Esophagus muscularis mucosa (tissue), 4 donors: Measurements from ENCODE around the gene EPHB1. TPM values are rescaled to one million over a fixed set of nuclear protein-coding genes. Genes with fewer than 3 reads are reported as not detected.

Experiments used
- DNase-seq: peaks from one replicate; pipeline ENCODE4 v3.0.0-alpha.2; 2017; ENCODE audit errors: extremely low spot score
- H3K27ac ChIP-seq, 4 donors: fragments of 200-600 bp; sonication (generic); replicated peaks in 1 of 4; 1 replicate in 3 of 4; 2 replicates in 1 of 4; pipeline ENCODE4 v1.5.1; 2016 to 2019; ENCODE audit warnings: mild to moderate bottlenecking in 1 of 4
- H3K27me3 ChIP-seq, 4 donors: fragments of 200-600 bp; sonication (generic); one replicate each; pipeline versions ENCODE4 v1.5.1 to v1.6.0; 2016 to 2019
- H3K36me3 ChIP-seq, 4 donors: fragments of 200-600 bp; sonication (generic); one replicate each; pipeline ENCODE4 v1.5.1; 2016 to 2019
- H3K4me1 ChIP-seq, 4 donors: fragments of 200-600 bp; sonication (generic); one replicate each; pipeline ENCODE4 v1.5.1; 2016 to 2019
- H3K4me3 ChIP-seq, 4 donors: fragments of 200-600 bp; sonication (generic); 1 replicate in 2 of 4; 2 replicates in 2 of 4; pipeline ENCODE4 v1.5.1; 2016 to 2019; ENCODE audit warnings: mild to moderate bottlenecking in 4 of 4, moderate library complexity in 1 of 4
- H3K9me3 ChIP-seq, 4 donors: fragments of 200-600 bp; sonication (generic); 1 replicate in 3 of 4; 2 replicates in 1 of 4; pipeline ENCODE4 v1.5.1; 2016 to 2019
- CTCF ChIP-seq, 3 experiments: fragments of 200-600 bp in 2 of 3; fragments of 450-650 bp in 1 of 3; sonication (generic) in 2 of 3; IDR thresholded peaks; one replicate each; pipeline ENCODE4 v1.5.1; 2017 to 2019; ENCODE audit warnings: antibody characterized with exemption in 3 of 3, mild to moderate bottlenecking in 2 of 3, moderate library complexity in 1 of 3
- EP300 ChIP-seq: sonication (generic); formaldehyde crosslinking; IDR thresholded peaks from one replicate; pipeline ENCODE4 v1.6.1; 2017; ENCODE audit warnings: antibody characterized with exemption
- POLR2A ChIP-seq: fragments of 450-650 bp; IDR thresholded peaks from one replicate; pipeline ENCODE4 v1.6.1; 2017; ENCODE audit warnings: antibody characterized with exemption, moderate library complexity, mild to moderate bottlenecking, low read depth
- POLR2AphosphoS5 ChIP-seq, 2 donors: sonication (generic); formaldehyde crosslinking; IDR thresholded peaks; one replicate each; pipeline ENCODE4 v1.6.1; 2017; ENCODE audit warnings: antibody characterized with exemption in 2 of 2
- WGBS: methylation state at CpG from one replicate; pipeline ENCODE4 v1.1.5; 2018; 5-methylcytosine and 5-hydroxymethylcytosine counted together
- intact Hi-C: fragments of 100-400 bp; cut with DNase I; formaldehyde crosslinking; loops from one replicate; pipeline ENCODE4 v1.15.1; 2023
- total RNA-seq, 4 donors: library from RNA; depleted of rRNA; stranded (reverse); fragments of >200 nt; gene quantifications; one replicate each; pipeline versions ENCODE4 v1.1.0 to v1.2.1, GENCODE V29; 2016

The EPHB1 gene
- total RNA-seq, 4 donors from 2014 or later = under 0.01 to 6.1 (median 2.8) TPM

- Histone ChIP-seq H3K27me3 (no peaks in the 10 kb centered on the region), H3K27ac (no peak overlapping the region), H3K9me3 (peaks cover 0 to 10% (median 5%) of the 10 kb centered on the region in 4 donors), H3K4me3 (no peak overlapping the region), H3K4me1 (no peaks in the 10 kb centered on the region), H3K36me3 (no peaks in the 10 kb centered on the region)
- no peak for DNase-seq
- intact Hi-C loops = no loop called here
- 89% methylated on average over 5 of the region's 5 CpGs for WGBS
- no peak for TF ChIP-seq POLR2A
- no peak for TF ChIP-seq CTCF (IDR thresholded peaks at IDR 0.05)
- no peak for TF ChIP-seq EP300
- no peak for TF ChIP-seq POLR2AphosphoS5 (IDR thresholded peaks at IDR 0.05)
Measured at GRCh38 chr3:134896141-134896540, 101.1 kb downstream of the EPHB1 start.

- Histone ChIP-seq H3K36me3 (no peaks in the 10 kb centered on the region), H3K4me1 (no peaks in the 10 kb centered on the region), H3K9me3 (peaks cover 0 to 5% (median 2%) of the 10 kb centered on the region in 4 donors), H3K4me3 (no peak overlapping the region), H3K27ac (no peak overlapping the region), H3K27me3 (no peaks in the 10 kb centered on the region)
- WGBS = 100% methylated on average over 2 of the region's 8 CpGs
- TF ChIP-seq POLR2A (no peak), CTCF (IDR thresholded peaks at IDR 0.05) (no peak), EP300 (no peak), POLR2AphosphoS5 (IDR thresholded peaks at IDR 0.05) (no peak)
- intact Hi-C loops = no loop called here
- DNase-seq = no peak
Measured at GRCh38 chr3:134896696-134897095, 101.6 kb downstream of the EPHB1 start.

- H3K4me1 ChIP-seq = no peaks in the 10 kb centered on the region
- TF ChIP-seq CTCF (IDR thresholded peaks at IDR 0.05) = no peak
- no peak for TF ChIP-seq POLR2AphosphoS5 (IDR thresholded peaks at IDR 0.05)
- no peak for TF ChIP-seq EP300
- TF ChIP-seq POLR2A = no peak
- H3K4me3 ChIP-seq = no peak overlapping the region
- H3K9me3 ChIP-seq = no peaks in the 10 kb centered on the region
- WGBS = 86% methylated on average over 10 of the region's 10 CpGs
- DNase-seq = no peak
- intact Hi-C loops = no loop called here
- no peaks in the 10 kb centered on the region for H3K27me3 ChIP-seq
- no peaks in the 10 kb centered on the region for H3K36me3 ChIP-seq
- no peak overlapping the region for H3K27ac ChIP-seq
Measured at GRCh38 chr3:134897391-134898141, 102.5 kb downstream of the EPHB1 start.

- Histone ChIP-seq H3K4me3 (no peak overlapping the region), H3K4me1 (no peaks in the 10 kb centered on the region), H3K27me3 (no peaks in the 10 kb centered on the region), H3K27ac (no peak overlapping the region), H3K9me3 (no peaks in the 10 kb centered on the region), H3K36me3 (no peaks in the 10 kb centered on the region)
- WGBS = 88% methylated on average over 6 of the region's 7 CpGs
- no peak for DNase-seq
- TF ChIP-seq CTCF (IDR thresholded peaks at IDR 0.05) (no peak), EP300 (no peak), POLR2A (no peak), POLR2AphosphoS5 (IDR thresholded peaks at IDR 0.05) (no peak)
- intact Hi-C loops = no loop called here
Measured at GRCh38 chr3:134898181-134898754, 103.2 kb downstream of the EPHB1 start.
